GM18867 (cell line): ENCODE measurements around the gene CTNNA2.

Source experiments
- ATAC-seq: cut with Tn5 transposase; IDR thresholded peaks from one replicate; pipeline ENCODE4 v1.9.1; 2021; ENCODE audit warnings: mild to moderate bottlenecking, moderate library complexity; ENCODE audit not compliant: unreplicated experiment

Gene CTNNA2

DNA sequence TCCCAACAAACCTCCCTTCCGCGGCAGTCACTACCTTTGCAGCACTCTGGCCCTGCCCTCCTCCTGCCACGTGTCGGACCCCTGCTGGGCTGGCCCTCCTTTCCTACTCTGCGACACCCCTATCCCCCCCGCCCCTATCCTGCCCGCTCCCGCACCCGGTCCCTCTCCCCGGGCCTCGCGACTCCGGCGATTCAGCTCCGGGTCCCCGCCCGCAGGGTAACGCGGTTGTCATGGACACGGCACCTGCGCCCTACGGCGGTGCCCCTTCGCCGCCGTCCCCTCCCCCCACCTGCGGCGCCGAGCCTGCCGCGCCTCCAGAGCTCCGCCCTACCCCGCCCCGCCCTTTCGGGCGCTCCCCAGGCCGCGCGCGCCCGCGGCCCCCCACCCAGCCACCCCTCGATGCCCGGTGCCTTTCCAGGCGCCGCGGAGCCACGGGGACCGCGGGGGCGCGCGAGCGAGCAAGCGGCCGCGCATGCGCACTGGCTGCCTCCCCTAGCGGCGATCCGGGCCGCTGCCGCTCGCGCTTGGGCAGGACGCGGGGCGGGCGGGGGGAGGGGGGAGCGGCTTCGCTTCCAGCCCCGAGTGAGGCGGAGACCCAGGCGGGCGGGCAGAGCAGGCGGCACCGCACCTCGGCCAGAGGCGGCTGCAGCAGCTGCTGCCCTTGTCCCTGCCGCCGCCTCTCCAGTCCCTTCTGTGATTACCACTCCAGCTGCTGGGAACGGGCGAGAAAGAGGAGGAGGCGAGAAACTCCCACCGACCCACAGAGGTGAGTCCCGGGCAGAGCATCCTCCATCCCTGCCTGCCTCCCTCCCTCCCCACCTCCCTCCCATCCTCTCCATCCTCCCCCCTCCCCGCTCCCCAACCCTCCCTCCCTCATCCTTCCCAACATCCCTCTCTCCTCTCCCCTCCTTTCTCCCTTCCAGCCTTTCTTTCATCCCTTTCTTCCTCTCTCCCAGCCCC is at the start of gene CTNNA2:
Gene CTNNA2, plus strand, starts transcription at position 610 of the 960 bp plus-strand sequence.
- ATAC-seq: no peak

DNA sequence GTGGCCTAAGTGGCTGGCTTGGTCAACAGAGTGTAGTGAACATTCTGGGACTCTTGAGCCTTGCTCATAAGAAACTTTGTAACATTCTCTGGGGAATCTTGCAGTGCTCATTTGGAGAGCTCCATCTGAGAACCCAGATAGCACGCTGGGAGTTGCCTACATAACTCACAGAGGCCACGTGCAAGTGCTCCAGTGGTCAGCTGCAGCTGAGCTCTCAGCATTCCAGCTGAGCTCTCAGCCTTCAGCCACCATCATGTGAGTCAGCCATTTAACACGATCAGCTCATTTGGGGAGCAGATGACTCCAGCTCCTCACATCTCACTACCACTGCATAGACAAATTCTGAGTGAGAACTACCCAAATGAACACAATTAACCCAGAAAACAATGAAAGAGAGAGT is 25.5 kb upstream of the CTNNA2 start:
- ATAC-seq: no peak

DNA sequence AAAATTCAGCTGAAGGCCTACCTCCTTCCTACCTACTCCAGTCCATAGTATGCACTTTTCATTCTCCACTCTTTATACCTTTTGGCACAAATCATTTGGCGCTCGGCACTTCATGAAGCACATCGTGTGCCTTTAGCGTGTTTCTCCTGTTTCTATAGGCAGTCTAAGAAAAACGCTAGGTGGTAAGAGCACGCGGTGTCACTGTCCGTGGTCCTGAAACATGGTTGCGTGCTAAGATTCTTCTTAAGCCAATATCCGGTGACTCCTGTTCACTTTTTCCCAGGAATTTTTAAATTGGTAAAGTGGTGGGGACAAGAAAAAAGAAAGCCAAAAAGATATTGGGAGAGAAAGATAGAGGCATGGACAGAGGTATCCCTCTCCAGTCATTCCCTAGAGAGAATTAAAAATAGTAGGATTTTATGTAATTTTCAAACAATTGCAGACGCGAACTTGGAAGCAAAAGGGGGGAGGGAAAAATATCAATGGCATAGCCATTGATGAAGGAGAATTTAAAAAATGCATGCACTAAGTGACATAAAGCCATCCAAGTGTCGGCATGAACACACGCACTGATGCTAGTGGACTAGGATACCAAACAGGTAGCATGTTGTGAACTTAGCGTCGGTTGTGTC is 1.4 kb upstream of the CTNNA2 start:
- no peak for ATAC-seq

DNA sequence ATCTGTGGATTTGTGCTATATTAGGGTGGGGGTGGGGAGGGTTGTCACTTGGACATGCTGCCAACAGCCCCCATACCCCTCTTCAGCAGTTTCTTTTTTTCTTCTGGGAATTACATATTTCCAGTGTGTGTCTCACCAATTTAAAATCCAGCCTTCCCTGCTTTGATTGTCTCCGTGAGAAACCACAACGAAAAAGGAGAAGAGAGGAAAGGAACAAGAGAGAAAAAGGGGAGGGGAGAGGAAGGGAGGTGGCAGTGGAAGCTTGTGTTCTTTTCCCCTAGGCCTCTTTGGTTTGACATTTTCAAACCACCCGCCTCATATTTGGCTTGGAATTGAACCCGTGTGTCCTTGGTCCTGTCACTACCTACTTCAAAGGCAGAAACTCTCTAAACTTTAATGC is 860 bp downstream of the CTNNA2 start:
- no peak for ATAC-seq

DNA sequence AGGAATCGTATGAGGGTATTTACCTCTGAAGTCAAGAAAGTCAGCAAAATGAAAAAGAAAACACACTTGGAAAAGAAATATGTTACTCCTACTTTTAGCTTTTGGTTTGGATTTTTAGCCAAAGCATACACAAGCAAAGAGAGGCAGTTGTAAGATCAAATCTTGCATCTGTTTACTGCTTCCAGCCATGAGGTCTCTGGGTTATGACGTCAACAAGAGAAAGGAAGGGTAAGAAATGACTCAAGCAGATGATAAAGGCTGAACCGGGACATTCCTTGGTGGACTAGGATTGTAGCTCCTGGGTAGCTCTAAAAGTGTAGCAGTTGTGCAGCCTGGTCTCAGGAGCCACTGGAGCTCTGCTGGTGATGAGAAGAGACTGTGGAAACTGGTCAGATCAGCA is 16.8 kb downstream of the CTNNA2 start:
- ATAC-seq: no peak

DNA sequence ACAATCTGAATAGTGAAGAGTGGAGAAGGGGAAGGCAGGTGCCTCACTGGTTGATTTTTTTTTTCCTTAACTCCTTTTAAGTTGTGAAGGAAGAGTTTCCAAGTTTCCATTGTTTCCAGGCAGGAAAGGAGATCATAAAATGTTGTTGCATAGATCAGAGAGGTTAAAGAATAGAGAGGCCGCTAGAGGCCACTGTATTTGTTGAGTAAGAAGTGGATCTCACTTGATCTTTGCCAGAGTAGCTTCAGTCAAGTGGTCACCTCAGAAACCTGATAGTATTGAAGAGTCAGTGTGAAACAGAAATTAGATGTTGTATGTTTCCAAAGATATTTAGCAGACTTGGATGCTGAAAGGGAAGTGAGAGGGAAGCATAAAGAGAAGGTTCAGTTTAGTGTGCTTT is 17.6 kb downstream of the CTNNA2 start:
- no peak for ATAC-seq

DNA sequence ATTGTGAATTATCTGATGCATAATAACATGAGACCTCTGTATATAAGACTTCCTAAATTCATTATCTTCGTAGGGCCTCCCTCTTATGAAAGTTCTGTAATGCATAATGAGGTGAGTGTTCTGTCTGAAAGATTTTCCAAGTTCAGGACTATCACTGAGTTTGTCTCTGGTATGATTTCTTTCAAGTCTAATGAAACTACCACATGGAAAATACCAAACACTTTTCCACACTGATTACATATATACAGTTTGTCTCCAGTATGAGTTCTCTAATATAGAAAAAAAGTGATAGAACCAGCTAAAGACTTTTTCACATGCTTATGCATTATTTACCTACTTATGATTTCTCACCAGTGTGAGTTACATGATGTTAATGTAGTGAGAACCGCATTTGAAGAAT is 34.7 kb downstream of the CTNNA2 start:
- no peak for ATAC-seq

DNA sequence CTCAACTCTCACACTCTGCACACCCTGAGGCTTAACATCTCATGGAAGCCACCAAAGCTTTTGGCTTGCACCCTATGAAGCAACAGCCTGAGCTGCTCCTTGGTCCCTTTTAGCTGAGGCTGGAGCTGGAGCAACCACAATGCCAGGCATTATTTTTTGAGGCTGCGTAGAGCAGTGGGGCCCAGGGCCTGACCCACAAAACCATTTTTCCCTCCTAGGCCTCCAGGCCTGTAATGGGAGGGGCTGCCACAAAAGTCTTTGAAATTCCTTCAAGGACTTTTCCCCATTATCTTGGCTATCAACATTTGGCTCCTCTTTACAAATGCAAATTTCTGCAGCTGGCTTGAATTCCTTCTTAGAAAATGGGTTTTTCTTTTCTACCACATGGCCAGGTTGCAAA is 39.8 kb downstream of the CTNNA2 start:
- no peak for ATAC-seq

DNA sequence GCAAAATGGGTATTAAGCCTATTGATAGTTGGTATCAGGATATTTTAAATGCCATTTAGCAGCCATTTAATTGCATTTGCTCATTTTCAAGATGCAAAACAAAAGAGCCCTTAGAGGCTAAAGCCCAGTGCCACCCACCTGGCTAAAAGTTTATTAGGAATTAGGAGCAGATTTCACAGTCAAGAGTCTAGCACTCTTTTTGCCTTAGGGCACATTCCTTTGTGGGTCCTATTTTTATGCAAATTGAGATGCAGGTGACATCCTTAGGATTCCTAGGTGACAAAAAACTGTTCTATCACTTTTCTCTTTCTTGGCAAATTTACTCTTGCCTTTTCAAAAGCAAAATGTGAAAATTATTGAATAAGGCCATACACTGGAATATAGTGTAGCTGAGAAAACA is 42.0 kb downstream of the CTNNA2 start:
- ATAC-seq: no peak

DNA sequence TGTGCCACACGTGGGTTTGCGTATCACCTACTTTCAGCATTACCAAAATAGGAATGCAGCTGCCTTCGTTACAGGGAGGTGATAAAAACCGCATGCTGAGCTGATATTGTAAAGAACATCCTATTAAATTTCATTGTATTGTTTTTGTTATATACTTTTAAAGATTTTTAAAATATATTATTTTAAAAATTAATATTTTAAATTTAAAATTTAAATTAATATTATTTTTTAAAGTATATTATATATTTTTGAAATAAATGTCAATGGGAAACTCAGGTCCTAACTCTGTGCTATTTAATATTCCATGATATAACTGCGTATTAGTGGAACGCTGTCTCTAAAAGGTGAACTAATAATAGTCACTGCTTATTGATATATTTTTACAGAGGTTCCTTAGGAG is 51.2 kb downstream of the CTNNA2 start:
- ATAC-seq: no peak

DNA sequence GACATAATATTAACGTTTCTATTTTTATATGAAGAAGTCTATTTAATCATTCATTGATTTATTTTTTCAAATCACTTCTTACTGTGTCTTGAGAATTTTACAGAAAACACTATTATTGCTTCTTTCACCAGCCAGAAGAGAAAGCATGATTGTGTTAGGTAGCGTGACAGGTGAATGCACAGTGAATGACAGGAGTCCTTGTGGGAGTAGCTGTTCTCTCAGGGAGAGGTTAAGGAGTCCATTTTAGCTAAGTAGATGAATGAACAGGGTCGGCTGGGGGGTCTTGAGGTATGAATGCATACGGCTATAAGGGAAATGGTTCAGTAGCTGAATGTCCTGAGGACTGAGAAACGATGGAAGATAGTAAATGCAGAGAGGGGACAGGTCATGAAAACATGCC is 56.2 kb downstream of the CTNNA2 start:
- ATAC-seq: no peak

DNA sequence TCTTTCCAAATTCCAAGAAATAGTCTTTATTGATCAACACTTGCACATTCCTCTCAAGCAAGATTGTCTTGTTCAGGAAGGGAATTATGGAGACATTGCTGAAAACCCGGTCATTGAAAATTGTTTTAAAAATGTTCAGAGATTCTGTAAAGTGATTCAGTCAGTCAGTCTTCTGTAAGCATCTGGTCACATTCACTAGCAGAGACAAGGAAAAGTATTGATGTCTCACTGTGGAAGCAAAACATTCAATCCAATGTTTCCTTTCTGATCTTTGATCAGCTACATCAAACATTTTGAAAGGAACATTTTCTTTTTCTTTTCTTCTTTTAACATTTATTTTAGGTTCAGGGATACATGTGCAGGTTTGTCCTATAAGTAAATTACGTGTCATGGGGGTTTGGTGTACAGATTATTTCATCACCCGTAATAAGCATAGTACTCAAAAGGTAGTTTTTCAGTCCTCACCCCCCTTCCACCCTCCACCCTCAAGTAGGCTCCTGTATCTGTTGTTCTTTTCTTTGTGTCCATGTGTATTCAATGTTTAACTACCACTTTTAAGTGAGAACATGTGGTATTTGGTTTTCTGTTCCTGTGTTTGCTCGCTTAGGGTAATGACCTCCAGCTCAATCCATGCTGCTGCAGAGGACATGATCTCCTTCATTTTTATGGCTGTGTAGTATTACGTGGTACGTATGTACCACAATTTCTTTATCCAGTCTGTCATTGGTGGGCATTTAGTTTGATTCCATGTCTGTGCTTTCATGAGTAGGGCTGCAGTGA is 61.2 kb downstream of the CTNNA2 start:
- no peak for ATAC-seq

DNA sequence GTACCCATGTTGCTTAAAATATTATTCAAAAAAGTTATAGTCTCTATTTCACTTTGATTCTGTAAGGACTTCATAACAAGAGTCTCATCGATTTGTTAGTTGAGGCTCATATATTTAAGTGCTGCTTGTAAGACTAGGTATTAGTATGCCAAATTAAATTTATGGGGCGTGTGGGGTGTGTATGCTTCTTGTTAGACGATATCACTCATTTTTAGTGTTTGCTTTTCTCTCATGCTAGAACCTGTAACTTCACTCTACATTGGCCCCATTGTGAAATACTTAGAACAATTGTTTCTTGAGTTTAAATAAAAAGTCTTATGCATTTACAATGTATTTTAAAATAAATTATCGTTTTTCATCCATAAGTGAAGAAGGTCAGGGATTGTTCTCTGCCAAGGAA is 63.6 kb downstream of the CTNNA2 start:
- ATAC-seq: no peak

DNA sequence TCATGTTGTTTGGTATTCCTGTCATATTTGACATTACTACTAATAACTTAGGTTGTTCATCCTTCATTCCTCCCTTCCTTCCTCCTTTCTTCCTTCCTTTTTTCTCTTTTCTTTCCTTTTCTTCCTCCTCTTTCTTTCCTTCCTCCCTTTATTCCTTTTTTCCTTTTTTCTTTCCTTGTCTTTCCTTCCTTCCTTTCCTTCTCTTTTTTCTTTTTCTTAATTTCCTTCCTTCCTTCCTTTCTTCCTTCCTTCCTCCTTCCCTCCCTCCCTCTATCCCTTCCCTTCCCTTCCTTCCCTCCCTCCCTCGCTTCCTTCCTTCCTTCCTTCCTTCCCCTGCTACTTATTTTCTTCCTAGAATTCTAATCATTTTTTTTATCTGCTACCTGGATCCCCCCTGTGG is 66.1 kb downstream of the CTNNA2 start:
- ATAC-seq: no peak

DNA sequence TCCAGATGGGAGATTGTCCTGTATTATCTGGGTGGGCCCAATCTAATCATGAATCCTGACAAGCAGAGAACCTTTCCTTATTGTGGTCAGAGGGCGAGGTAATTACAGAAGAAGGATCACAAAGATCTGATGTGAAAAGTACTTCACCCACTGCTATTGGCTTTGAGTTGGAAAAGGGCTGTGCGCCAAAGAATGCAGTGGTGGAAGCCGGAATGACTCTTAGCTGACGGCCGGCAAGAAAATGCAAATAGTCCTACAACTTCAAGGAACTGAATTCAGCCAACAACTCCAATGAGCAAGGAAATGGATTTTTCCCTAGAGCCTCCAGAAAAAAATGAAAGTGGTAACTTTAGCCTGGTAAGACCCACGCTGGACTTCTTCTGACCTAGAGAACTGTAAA is 67.3 kb downstream of the CTNNA2 start:
- no peak for ATAC-seq

DNA sequence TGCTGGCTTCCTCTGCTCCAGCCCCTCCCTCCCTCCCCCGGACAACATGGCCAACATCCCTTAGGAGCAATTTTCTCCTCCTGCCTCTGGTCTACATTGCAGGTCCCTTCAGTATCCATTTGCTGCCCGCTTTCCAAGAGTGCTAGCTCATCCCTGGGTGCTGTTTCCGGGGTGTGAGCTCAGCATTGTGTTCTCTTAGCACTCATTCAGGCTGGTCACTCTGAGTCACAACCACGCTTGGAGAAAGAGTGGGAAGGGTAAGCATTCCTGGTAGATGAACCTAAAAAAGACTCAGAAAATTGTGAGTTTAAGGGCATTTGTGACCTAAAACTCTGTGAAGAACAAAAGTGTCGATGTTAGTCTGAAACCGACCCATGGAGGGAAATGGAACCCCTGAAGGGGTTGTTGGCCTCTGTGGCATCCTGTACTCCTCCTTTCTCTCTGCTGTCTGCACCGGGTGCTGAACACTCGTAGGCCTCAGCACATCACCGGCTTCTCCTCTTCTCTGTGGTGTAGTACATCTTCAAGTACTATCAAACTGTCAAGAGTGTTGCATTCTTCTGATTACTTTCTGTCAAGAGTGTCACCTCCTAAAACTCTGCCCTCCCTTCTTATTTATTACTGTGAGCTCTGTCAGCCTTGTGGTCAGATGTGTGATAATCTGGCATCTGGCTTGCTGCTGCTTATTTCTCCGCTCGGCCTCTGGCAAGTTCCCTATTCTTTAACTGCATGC is 73.0 kb downstream of the CTNNA2 start:
- ATAC-seq: no peak

DNA sequence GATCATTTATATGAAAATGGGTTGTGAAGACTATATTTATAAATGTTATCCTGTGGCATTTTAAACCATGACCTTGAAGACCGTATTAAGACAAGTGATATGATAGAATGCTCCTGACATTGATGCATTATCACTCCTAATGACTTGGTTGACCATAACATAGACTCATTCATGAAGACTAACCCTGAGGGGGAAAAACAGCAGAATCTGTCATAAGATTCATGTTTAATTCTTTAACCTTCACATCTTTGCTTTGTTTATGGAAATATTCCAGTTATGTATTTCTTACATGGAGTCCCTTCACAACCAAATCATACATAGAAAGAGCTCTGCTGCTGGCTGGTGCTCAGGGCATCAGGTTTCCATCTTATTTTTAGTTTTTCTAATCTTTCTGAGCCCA is 78.4 kb downstream of the CTNNA2 start:
- ATAC-seq: no peak

DNA sequence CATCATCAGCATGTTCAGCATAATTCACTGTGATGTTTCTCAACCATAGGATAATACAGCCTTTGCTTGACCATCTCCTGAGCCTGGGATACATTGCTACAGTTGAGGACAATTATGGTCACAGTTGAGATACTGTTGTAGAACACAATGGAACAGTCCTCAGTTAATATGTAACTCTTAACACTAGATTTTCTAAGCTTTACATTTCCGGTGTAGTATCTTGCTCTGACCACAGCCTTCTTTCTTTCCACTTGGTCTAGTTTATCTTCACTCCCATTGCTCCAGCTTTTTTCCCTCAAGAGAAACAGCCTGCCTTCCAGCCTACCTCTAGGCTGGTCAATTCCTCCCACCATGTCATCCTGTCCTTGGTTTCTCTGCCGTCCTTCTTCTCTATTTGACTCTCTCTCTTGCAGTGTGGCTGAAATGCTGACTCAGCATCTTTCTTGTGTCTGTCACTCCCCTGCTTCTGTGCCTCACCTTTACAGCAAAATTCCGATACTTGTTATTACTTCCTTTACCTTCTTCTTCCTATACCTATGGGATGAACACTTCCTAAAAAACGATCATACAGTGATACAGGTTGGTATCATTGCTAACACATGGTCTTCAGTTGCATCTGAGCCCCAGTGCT is 80.5 kb downstream of the CTNNA2 start:
- no peak for ATAC-seq

DNA sequence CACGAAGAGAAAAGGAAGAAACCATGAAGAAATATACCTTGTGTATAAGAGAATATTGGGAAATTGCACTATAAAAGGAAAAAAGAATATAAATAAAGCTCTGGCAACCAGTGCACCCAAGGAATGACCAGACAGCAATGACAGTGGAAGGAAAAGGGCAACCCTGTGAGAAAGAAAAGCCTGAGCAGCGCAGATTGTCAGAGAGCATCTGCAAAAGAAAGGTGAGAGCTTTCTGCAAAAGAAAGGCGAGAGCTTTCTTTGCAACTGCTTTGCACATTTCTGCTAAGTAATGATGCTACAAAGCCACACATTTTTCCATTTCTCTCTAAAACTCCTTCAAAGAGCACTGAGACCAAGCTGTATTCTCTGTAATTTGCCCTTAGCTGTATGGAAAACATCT is 83.6 kb downstream of the CTNNA2 start:
- ATAC-seq: no peak

DNA sequence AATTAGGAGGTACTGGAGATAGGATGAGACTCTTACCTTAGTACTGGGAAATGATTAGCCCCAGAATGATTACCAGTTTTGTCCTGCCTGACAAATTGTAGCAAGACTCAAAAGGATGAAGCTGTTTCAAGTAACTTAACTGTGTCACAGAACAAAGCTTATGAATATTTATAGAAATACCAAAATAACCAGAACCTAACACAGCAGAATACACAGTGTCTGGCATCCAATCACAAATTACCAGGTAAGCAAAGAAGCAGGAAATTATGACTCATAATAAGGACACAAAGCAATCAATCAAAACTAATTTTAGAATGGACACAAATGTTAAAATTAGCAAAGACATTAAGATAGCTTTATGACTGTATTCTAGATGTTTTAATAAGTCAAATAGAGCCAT is 91.9 kb downstream of the CTNNA2 start:
- no peak for ATAC-seq
